ENCODE results near the gene OR2Z1.
"Not testable (repeated sequence)": the region's sequence is repeated elsewhere in the genome, so short reads cannot be mapped to it uniquely, and the experiment has no call there.

DNA sequence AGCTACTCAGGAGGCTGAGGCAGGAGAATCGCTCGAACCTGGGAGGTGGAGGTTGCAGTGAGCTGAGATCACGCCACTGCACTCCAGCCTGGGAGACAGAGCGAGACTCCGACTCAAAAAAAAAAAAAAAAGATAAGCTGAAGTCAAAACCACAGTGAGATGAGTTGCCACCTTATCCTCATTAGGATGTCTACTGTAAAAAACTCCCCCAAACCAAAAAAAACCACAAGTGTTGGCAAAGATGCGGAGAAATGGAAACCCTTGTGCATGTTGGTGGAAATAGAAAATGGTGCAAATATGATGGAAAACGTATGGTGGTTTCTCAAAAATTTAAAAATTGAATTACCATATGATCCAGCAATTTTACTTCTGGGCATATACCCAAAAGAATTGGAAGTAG, 11.1 kb upstream of the OR2Z1 start:
- not testable (repeated sequence) for TF ChIP-seq EP300, POLR2AphosphoS5, CTCF, POLR2A (IDR thresholded peaks at IDR 0.05)

Measured in stomach (tissue), 4 donors.